ENCODE data around the gene KIF2A.

KIF2A gene

DNA sequence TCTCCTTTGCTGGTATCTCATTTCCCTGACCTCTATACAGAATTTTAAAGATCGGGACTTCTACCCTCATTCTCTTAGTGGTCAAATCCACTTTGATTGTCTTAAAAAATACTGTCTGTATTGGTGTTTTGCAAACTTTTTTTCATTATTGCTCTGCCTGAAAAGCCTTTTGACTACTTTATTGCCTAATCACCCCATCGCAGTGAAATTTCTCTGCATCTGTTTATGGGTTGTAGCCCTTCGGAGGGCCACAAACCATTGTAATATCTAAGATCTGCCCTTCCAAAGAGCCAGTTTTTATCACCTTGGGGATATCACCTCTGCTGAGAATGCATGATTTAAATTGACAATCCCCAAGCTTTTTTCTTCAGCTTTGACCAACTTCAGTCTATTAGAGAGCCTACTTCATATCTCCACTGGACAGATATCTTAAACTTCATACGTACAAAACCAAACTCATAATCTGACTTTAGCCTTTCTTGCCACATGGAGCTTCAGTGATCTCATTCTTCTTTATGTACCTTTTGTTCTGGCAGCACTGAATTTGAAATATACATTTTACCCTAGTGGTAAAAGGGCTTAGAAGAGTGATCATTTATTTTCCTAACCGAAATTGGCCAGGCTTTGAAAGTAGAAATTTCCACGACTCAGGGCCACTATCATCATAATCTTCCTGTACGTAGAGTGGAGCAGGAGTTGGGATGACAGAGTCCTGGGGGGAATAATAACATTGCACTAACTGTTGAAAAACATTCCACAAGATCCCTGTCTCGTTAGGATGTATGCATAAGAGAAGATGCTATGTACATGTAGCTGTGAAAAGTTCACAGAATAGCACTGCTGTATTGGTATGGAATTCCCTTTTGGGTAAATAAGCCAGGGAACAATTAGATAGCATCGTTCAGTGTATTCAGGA, 21.4 kb downstream of the KIF2A start:
- in situ Hi-C loops (cut with MboI; ENCODE audit: low sequenced_read_pairs) = no loop called here

DNA sequence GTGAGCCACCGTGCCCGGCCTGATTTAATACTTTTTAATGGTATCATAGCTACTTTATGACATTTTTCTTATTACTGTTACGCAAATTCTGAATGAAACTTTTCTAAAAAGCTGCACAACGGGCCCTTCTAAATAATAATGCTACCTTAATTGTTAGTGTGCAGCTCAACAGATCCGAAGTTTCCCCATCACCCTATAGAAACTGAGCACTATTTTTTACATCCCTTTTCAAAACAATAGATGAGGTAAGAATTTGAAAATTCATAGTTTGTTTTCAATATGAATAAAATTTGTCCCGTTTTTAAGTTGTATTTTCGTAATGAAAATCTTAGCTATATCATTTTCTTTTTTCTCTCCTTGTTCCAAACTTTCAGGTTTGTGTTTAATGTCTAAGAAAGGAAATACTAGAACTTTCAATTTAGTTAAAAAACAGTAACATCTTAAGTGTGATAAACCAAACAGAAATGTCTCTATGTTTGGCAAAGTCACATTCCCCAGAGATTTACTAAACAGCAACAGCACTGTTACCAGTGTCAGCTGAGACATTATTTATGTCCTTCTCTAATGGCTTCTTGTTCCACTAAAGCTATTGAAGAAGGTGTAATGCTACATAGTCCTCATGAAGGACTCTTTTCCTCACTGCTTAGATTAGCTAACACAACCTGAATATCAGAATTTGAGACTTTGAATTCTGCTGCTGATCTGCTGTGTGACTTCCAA, 22.9 kb downstream of the KIF2A start:
- in situ Hi-C loops (cut with MboI; ENCODE audit: low sequenced_read_pairs) = no loop called here

DNA sequence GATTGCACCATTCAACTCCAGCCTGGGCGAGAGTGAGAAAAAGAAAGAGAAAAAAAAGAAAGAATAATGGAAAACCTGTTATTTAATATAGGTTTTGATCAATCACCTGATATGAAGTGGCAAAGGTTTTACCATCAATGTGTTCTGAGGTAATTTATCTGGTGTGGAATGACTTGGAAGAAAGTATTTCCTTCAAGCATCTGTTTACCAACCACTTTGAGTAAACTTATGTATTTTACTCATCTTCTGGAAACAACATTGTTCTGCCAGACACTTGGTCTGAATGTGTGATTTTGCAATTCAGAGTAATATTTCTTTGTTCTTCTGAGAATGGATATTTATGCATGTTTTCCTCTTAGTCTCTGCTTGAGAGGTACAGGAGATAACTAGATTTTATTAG, 24.3 kb downstream of the KIF2A start:
- in situ Hi-C loops (cut with MboI; ENCODE audit: low sequenced_read_pairs) = no loop called here

DNA sequence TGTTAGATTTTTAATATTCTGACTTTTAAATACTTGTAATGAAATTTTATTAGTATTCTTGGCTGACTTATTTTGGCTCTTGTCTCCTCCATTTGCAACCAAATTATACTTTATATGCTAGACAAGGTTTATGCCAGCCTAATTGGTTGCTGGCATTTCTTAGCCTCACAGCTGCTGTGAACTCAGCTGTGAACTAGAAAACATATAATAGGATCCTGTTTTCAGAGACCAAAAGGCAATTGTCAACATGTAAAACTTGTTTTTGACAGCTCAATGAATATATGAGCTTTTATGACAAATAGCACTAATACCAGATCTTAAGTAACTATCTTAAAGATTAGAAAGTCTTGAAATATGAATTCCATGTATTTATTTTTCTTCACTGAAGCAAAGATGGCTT, 25.9 kb downstream of the KIF2A start:
- in situ Hi-C loops (cut with MboI; ENCODE audit: low sequenced_read_pairs) = no loop called here

DNA sequence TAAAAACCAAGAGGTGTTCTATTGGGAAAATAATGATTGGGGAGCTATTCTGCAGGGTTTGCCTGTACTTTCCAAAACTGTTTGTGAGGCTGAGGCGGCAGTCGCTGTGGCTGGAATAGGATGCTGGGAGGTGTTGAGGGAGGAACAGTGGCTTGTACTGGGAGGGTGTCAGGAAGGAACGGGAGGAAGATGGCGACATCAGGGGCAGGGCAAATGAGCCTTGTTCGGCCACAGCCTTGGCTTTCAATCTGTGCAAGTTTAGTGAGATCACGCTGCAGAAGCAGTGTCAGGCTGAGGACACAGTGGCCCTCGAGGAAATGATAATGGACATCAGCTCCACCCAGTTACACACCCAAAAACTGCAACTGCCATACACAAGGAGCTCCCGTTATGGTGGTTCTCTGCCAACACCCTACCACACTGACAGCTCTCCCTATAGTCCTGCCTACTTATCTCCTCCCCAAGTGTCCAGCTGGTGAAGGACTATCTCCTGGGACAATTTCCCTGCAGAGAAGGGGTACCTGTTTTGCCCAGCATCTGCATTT, 27.3 kb downstream of the KIF2A start:
- in situ Hi-C loops (cut with MboI; ENCODE audit: low sequenced_read_pairs) = no loop called here

DNA sequence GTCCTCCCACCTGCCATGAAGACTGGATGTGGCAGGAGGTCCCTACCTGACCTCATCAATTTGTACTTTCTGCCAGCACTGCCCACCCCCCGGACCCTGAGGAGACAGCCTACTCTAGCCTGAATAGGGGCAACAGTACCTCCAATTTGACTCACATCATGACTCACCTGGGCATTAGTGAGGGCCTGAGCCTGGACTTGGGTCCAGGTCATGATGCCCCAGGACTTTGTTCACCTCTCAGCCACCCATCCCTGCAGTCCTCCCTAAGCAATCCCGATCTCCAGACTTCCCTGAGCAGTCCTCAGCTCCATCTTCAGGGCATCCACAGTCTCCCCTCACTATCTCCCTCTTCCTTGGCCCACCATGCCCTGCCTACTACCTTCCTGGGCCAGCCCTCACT, 28.1 kb downstream of the KIF2A start:
- in situ Hi-C loops (cut with MboI; ENCODE audit: low sequenced_read_pairs) = no loop called here

DNA sequence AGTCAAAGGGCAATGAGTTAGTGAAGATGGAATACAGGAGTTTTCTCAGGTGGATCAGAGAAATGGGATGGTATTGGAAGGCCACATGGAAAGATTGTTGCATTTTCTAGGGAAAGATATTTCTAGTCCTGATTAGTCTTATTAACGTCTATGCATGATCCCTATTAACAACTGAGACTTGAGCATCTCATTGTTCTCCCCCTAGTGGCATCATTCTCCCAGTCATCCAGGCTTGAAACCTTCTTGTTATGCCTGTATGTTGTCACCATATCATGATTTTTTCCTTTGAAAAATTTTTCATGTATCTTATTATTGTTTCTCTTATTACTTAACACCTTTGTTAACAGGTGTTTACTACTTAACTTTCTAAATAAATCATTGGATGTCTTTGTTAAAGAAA, 34.4 kb downstream of the KIF2A start:
- in situ Hi-C loops (cut with MboI; ENCODE audit: low sequenced_read_pairs) = no loop called here

DNA sequence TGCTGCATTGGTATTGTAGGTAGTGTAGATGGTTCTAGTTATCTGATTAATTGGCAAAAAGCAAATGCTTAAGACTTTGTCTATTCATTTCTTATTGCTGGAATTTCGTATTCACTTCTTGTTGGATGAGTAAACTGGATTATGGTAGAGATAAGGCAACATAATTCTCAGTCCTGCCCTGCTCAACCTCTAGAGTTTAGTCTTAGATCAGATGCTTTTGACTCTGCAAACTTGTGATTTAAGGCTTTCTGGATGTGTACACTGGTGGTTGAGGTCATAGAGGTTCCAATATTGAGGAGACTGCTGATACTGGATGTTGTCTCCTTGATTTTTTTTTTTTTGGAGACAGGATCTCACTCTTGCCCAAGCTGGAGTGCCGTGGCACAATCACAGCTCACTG, 35.0 kb downstream of the KIF2A start:
- in situ Hi-C loops (cut with MboI; ENCODE audit: low sequenced_read_pairs) = no loop called here

DNA sequence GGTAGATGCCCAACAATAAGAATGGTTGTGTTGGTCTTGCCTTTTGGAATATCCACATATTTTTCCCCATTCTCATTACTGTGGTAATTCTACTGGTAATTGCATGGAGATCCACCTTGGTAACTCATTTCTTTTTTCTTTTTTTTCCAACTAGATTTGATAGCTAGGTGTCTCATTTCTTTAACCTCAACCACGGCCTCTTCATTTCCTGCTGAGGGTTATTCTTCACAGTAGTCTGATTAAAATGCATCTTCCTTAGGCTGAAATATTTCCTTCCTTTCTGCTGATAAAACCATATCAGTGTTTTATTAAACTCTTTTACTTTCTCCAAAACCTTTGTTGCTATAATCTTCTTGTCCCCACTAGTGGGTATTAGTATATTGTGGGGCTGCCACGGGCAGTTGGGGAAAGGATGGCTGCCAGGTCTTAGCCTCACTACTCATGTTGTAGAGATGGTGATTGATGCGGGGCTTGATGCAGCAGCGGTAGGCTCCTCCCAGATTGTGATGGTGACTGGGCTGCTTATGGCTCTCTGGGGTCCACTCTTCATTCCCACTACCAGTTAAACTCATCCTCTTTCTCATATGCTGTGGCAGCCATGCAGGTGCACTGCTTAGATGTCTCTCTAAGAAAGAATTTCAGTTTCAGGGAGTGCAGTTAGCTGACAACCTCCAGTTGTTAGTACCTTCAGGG, 35.9 kb downstream of the KIF2A start:
- in situ Hi-C loops (cut with MboI; ENCODE audit: low sequenced_read_pairs) = no loop called here

DNA sequence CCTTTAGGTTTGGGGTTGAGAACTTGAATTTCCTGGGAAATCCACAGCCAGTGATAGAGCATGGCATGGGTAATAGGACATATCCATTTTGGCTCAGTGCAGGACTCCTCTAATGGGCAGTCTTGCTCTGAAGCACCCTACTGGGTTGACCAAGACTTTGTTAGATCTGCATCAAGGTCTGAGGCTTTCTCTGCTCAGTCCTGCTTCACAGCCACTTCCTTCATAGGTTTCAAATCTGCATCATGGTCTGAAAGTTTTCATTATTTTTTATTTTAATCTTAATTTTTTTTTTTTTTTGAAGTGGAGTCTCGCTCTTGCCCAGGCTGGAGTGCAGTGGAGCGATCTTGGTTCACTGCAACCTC, 36.5 kb downstream of the KIF2A start:
- in situ Hi-C loops (cut with MboI; ENCODE audit: low sequenced_read_pairs) = no loop called here

DNA sequence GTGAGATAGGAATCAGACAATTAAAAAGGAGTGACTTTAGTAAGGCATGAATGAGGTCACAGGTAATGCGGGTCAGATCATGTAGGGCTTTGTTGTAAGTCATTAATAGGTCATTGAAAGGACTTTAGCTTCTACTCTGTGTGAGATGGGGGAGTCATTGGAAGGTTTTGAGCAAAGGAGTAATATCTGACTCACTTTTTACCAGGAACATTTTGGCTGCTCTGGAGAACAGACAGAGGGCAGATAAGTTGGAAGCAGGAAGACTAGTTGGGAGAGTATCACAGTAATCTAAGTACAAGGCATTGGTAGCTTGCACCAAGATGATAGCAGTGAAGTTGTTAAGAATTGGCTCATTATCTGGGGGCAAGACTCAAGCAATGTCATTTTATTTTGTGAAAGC, 37.4 kb downstream of the KIF2A start:
- in situ Hi-C loops (cut with MboI; ENCODE audit: low sequenced_read_pairs) = no loop called here

DNA sequence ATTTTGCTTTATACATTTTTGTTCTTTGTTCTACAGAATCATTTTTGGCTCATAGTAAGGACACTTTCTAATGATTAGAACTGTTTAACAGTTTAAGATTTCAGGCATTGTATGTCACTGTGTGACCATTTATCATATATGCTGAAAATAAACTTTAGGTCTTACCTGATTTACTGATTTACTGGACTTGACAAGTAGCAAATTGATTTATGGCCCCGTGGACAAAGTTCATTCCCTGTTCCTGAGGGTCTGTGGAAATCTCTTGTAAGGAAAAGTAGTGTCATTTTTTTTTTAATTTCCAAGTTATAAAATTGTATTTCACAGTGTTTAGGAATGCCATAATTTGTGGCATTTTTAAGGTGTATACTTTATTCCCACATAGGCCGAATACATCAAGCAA, 40.7 kb downstream of the KIF2A start:
- in situ Hi-C loops (cut with MboI; ENCODE audit: low sequenced_read_pairs) = no loop called here

DNA sequence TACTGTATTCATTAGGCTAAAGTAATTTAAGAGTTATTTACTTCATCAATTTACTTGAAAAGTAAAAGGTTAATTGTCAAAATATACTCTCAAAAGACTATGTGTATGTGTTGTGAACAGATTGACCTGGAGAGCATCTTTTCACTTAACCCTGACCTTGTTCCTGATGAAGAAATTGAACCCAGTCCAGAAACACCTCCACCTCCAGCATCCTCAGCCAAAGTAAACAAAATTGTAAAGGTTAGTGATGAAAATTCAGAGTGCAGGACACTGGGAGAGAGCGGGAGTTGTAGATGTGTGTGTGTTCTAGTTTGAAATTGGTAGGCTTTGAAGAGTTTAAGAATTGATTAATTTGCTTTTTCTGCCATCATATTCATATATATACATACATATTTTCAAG, 41.9 kb downstream of the KIF2A start:
- in situ Hi-C loops (cut with MboI; ENCODE audit: low sequenced_read_pairs) = no loop called here

DNA sequence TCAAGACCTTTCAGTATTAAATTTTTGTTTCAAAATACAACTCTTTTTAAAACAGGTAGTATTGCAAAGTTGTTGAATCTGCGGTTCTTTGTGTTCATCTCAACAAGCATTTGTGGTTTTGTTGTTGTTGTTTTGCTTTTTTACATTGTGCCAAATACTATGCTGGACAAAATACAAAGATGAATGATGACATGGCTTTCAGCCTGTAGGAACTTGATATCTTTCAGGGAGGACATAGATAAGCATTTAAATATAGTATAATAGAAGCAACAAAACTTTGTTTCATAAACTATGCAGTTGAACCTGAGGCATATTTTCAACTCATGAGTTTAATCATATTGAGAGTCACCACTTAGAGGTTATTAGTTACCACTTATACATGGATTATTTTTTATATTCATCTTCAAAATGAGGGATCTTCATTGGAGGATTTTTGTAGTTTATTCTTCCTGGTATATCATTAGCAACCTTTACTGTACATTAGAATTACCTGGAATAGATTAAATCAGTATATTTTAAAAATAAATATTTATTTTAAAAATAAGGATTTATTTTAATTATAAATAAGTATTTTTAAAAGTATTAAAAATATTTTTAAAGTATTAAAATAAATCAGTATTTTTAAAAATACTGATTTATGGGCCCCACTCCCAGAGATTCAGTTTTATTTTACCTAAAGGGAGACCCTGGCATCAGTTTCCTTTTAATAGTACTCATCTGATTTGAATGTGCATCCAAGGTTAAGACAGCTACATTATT, 42.9 kb downstream of the KIF2A start:
- in situ Hi-C loops (cut with MboI; ENCODE audit: low sequenced_read_pairs) = no loop called here

DNA sequence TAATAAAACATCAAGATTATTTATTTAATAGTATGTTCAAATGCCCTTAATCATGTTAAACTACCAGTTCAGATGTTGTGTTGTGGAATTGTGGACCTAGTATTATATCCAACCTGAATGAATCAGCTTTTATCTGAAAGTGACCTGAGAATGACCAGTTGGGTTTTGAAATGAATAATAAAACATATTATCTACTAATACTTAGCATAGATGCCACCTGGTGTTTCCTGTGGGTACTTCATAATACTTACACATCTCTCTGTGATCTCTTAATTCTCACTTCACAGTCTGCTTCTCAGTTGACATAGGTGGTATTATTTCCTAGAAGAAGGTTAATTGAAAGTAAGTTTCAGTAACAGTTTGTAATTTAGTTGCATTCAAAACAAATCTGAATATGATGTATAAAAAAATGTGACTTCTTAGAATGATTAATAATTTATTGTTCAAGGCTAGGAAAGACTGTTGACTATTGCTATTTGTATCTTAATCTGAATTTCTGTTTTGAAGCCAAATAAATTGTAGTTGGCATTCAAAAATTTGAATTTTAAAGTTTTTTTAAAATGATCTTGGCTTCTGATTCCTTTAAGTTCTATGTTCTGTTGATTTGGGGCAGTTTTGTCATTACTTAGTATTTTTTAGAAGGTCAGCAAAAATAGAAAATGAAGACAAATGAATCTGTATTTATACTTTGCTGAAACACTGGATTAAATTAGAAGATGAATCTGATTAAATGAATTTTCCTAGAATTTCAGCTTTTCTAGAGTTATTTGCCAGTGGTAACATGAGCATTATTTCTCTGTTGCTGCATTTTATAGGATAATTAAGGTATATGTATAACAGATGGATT, 48.2 kb downstream of the KIF2A start:
- in situ Hi-C loops (cut with MboI; ENCODE audit: low sequenced_read_pairs) = no loop called here

DNA sequence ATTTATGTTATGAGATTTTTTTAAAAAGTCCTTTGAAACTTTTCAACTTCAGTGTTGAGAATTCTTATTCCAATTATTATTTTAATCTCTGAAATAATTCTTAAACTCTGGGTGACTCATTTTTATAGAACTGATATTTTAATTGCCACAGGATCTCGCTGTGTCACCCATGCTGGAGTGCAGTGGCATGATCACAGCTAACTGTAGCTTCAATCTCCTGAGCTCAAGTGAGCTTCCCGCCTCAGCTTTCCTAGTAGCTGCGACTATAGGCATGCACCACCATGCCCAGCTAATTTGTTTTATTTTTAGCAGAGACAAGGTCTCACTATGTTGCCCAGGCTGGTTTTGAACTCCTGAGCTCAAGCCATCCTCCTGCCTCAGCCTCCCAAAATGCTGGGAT, 56.7 kb downstream of the KIF2A start:
- in situ Hi-C loops (cut with MboI; ENCODE audit: low sequenced_read_pairs) = no loop called here

DNA sequence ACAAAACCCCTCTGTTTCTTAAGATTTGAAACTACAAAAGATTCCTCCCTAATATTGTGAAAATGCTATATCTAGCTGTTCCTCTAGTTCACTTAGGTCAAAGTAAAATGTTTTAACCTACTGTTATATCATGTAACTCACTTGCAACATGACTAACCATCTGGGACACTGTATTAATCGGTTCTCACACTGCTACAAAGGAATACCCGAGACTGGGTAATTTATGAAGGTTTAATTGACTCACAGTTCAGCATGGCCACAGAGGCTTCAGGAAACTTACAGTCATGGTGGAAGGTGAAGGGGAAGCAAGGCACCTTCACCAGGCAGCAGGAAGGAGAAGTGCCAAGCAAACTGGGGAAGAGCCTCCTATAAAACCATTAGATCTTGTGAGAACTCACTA, 63.0 kb downstream of the KIF2A start:
- in situ Hi-C loops (cut with MboI; ENCODE audit: low sequenced_read_pairs) = no loop called here

DNA sequence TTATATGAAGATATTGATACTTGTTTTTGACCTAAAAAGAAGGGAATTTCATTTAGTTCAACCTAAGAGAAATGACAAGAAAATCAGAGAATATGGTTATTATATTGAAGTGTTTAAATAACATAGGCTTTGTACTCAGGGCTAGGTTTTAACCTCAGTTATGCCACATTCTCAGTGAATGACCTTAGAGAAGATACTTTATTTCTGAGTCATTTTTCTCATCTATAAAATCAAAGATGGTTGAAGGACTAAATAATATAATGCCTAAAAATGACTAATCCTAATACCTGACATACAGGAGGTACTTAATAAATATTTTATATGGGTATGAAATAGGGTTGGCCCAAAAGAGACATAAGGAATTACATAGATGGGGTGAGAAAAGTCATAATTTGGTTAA, 65.4 kb downstream of the KIF2A start:
- in situ Hi-C loops (cut with MboI; ENCODE audit: low sequenced_read_pairs) = no loop called here

DNA sequence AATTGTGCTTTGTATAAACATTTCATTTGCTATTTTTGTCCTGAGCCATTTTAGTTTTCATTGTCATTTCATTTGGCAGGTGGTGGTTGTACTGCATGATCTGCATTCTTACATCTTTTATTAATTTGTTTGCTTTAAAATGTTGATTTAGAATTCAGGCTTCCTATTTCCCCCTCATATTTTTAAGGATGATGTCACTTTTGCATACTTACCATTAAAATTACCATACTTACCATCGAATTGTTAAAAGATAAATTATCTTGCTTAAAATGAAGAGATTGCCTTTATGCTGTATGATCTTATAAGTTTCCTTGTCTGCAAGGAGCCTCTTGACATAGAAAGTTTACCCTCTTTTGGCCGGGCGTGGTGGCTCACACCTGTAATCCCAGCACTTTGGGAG, 66.6 kb downstream of the KIF2A start:
- in situ Hi-C loops (cut with MboI; ENCODE audit: low sequenced_read_pairs) = no loop called here

DNA sequence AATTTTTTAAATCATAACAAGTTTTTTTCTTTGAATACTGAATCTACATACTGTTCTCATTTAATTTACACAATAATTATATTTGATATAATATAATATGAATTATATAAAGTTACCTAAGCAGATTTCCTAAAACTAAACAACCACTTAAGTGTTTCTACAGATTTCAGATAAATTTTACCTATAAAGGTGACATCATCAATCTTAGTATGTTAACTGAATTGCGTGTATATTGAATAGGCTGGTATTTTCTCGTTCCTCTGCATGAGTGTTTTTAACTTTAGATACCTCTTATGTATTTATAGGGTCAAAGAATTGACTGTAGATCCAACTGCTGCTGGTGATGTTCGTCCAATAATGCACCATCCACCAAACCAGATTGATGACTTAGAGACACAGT, 67.4 kb downstream of the KIF2A start:
- in situ Hi-C loops (cut with MboI; ENCODE audit: low sequenced_read_pairs) = no loop called here
